Testis (tissue), 3 donors: Measurements from ENCODE around the gene DNAH6. TPM values are rescaled to one million over a fixed set of nuclear protein-coding genes. Genes with fewer than 3 reads are reported as not detected.

Experiments used
- DNase-seq: peaks from one replicate; pipeline ENCODE4 v3.0.0-alpha.2; 2019
- H3K27ac ChIP-seq, 2 donors: fragments of 200-600 bp; sonication (generic); one replicate each; pipeline ENCODE4 v1.5.1; 2019
- H3K27me3 ChIP-seq: fragments of 200-600 bp; sonication (generic); one replicate; pipeline ENCODE4 v1.5.1; 2019
- H3K36me3 ChIP-seq: fragments of 200-600 bp; sonication (generic); one replicate; pipeline ENCODE4 v1.5.1; 2017; ENCODE audit warnings: low read depth; ENCODE audit errors: missing control alignments
- H3K4me1 ChIP-seq: fragments of 200-600 bp; sonication (generic); one replicate; pipeline ENCODE4 v1.5.1; 2019
- H3K4me3 ChIP-seq, 2 donors: fragments of 200-600 bp; sonication (generic); one replicate each; pipeline ENCODE4 v1.5.1; 2017 to 2019
- H3K9me3 ChIP-seq: fragments of 200-600 bp; sonication (generic); one replicate; pipeline ENCODE4 v1.5.1; 2017
- POLR2A ChIP-seq: fragments of 450-650 bp; IDR thresholded peaks from one replicate; pipeline ENCODE4 v1.6.1; 2017; ENCODE audit warnings: antibody characterized with exemption, mild to moderate bottlenecking, moderate library complexity
- WGBS, 2 donors: methylation state at CpG; one replicate each; pipeline ENCODE4 v1.1.5; 2018; 5-methylcytosine and 5-hydroxymethylcytosine counted together
- intact Hi-C: fragments of 100-400 bp; cut with DNase I; formaldehyde crosslinking; loops from one replicate; pipeline ENCODE4 v1.15.1; 2023; ENCODE audit warnings: low total_unique reads
- polyA plus RNA-seq: library from polyadenylated mRNA; stranded (reverse); fragments of 350-450 nt; fragmentation: Illumina TruSeq; extraction: RNeasy Lipid Tissue Mini Kit (QIAGEN cat#74804); gene quantifications from one replicate; pipeline ENCODE4 v1.2.3, GENCODE V29; 2014; ENCODE audit warnings: low read depth, low replicate concordance; ENCODE audit not compliant: insufficient read depth
- total RNA-seq, 2 donors: library from RNA; depleted of rRNA; stranded (reverse); fragments of >200 nt; gene quantifications; one replicate each; pipeline ENCODE4 v1.2.3, GENCODE V29; 2016
- TF ChIP-seq, protein P1 (sequence below), 3 experiments: fragments of 450-650 bp in 2 of 3; fragments of 200-600 bp in 1 of 3; sonication (generic) in 1 of 3; IDR thresholded peaks; one replicate each; pipeline ENCODE4 v1.5.1; 2016 to 2019; ENCODE audit warnings: antibody characterized with exemption in 3 of 3, mild to moderate bottlenecking in 2 of 3, moderate library complexity in 1 of 3

DNAH6 gene
- total and polyA plus RNA-seq, 3 donors from 2014 or later = 7.1 to 18.4 (median 11.8) TPM

DNA sequence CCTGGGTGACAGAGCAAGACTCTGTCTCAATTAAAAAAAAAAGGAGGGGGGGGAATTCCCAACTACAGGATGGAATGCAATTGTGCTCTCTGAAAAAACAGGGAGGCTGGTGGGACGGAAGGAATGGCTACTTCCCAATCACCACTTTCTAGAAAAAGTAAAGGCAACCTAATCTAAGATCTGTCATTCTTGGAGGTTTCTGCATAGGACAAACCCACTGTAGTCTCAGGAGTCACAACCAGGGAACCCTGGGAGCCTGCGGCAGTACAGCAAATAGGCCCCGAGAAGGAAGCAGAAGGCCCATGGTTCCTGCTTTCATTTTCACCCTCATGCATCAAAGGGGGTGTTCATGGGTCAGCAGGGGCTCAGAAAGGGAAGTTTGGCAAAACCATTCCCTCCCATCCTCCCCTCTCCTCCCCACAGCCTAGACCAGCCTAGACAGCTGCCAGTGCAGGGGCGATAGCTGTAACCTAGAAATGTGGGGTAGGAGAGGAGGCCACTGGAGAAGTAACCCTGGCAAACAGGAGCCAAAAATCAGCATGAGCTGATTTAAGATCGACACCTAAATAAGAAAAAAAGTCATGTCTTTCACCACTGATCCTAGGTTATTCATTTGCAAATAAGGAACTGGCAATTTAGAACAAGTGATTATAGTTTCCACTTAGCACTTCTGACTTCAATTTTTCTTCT, 316.6 kb downstream of the DNAH6 start:
- WGBS, 2 donors = 69 to 72% methylated on average over 5 of the region's 5 CpGs
- intact Hi-C loops = no loop called here
- TF ChIP-seq POLR2A = no peak
- TF ChIP-seq, protein P1, sequence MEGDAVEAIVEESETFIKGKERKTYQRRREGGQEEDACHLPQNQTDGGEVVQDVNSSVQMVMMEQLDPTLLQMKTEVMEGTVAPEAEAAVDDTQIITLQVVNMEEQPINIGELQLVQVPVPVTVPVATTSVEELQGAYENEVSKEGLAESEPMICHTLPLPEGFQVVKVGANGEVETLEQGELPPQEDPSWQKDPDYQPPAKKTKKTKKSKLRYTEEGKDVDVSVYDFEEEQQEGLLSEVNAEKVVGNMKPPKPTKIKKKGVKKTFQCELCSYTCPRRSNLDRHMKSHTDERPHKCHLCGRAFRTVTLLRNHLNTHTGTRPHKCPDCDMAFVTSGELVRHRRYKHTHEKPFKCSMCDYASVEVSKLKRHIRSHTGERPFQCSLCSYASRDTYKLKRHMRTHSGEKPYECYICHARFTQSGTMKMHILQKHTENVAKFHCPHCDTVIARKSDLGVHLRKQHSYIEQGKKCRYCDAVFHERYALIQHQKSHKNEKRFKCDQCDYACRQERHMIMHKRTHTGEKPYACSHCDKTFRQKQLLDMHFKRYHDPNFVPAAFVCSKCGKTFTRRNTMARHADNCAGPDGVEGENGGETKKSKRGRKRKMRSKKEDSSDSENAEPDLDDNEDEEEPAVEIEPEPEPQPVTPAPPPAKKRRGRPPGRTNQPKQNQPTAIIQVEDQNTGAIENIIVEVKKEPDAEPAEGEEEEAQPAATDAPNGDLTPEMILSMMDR (IDR thresholded peaks at IDR 0.05) = no peak
- DNase-seq = no peak
- H3K27me3 ChIP-seq = no peaks in the 10 kb centered on the region
- no peak overlapping the region for H3K27ac ChIP-seq
- H3K36me3 ChIP-seq = no peaks in the 10 kb centered on the region
- H3K4me3 ChIP-seq = no peak overlapping the region
- H3K9me3 ChIP-seq = no peaks in the 10 kb centered on the region
- H3K4me1 ChIP-seq = peaks cover 9% of the 10 kb centered on the region

DNA sequence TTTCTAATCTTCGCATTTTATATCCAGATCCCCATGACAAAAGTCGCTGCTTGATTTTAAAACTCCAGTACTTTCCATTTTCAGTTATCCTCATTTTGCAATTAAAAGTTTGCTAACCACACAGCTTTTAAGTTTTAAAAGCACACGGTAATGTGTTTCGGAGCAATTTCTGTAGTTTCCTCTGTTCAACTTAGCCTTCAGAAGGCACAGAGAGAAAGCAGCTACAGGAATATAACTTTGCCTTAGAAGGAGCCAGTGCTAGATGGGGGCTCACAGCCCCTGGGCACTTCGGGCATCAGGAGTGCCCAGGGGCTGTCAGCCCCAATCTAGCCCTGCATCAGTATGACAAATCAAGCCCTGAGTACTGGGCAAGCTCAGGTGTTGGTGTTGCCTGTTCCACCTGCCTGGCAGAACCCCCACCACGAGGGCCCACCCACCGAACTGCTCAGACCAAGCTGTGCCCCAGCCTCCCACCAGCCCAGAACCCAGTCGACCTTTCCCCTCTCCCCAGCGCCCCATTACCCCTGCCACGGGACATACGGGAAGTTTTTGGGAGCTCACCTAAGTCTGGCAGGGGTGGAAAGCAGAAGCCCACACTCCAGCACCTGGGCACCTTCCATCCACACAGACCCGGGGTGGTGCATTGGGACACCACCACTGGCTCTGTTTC, 317.3 kb downstream of the DNAH6 start:
- Histone ChIP-seq H3K27ac (no peak overlapping the region), H3K27me3 (no peaks in the 10 kb centered on the region)
- 83 to 91% methylated on average over 6 to 12 of the region's 12 CpGs for WGBS, 2 donors

DNA sequence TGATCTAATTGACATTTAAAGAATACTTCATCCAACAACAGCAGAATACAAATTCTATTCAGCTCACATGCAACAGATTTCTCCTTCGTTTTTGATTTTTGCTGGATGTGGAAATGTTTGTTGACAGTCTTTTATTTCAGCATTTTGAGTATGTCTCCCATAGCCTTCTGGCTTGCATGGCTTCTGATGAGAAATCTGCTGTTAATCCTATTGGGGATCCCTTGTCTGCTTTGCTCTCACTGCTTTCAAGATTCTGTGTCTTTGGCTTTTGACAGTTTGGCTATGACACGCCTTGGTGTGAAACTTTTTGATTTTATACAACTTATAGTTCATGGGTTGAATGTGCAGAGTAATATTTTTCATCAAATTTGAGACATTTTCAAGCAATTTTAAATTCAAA, 319.9 kb downstream of the DNAH6 start:
- no peaks in the 10 kb centered on the region for H3K9me3 ChIP-seq
- H3K4me1 ChIP-seq = no peaks in the 10 kb centered on the region
- H3K36me3 ChIP-seq = no peaks in the 10 kb centered on the region
- no peak overlapping the region for H3K27ac ChIP-seq
- intact Hi-C loops = no loop called here
- no peak for TF ChIP-seq POLR2A
- TF ChIP-seq, protein P1 (IDR thresholded peaks at IDR 0.05) = no peak
- no peaks in the 10 kb centered on the region for H3K27me3 ChIP-seq
- DNase-seq = no peak
- 85 to 86% methylated on average over 2 of the region's 2 CpGs for WGBS, 2 donors
- H3K4me3 ChIP-seq = no peak overlapping the region

More for the DNA sequence above, 317.3 kb downstream of the DNAH6 start:
- no peaks in the 10 kb centered on the region for H3K36me3 ChIP-seq
- peaks cover 9% of the 10 kb centered on the region for H3K4me1 ChIP-seq
- intact Hi-C loops = no loop called here
- H3K9me3 ChIP-seq = no peaks in the 10 kb centered on the region
- no peak overlapping the region for H3K4me3 ChIP-seq
- no peak for DNase-seq
- TF ChIP-seq POLR2A = no peak
- TF ChIP-seq, protein P1 (IDR thresholded peaks at IDR 0.05) = no peak

DNA sequence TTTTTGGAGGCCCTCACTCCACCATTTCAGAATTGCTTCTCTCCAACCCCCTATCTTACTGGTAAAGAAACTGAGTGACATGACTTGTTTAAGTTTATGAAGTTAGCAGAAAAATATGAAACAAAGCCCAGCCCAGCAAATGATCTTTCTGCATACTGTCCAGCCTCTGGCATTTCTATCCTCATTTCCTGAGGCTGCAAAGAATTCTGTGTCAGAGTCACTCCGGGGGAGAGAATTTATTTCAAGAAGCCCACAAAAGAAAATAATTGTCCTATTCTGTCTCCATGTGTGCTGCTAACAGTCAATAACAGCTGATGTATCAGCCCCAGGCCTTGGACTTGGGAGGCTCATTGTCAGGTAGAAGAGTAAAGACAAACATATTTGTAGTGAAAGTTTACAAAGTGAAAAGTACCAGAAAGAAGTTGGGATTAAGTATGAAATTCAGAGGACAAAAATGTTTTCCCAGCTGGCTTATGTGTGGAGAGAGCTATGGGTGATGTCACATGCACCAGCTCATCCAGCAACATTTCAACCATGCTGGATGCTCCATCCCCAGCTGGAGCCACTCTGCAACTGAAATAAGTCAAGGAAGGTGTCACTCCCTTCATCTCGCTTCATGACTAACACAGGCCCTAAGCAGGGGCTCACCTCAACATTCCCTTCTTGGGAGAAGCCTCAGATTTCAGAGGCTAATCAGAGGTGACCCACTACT, 322.3 kb downstream of the DNAH6 start:
- Histone ChIP-seq H3K27ac (no peak overlapping the region), H3K9me3 (no peaks in the 10 kb centered on the region), H3K36me3 (no peaks in the 10 kb centered on the region), H3K27me3 (no peaks in the 10 kb centered on the region), H3K4me3 (no peak overlapping the region), H3K4me1 (no peaks in the 10 kb centered on the region)
- TF ChIP-seq, protein P1 (IDR thresholded peaks at IDR 0.05) = no peak
- intact Hi-C loops = no loop called here
- no peak for DNase-seq
- WGBS, 2 donors = 83 to 88% methylated on average over 2 of the region's 2 CpGs
